CD4-positive, CD25-positive, alpha-beta regulatory T cell (primary cell): ENCODE measurements around the gene HTRA3. TPM values are rescaled to one million over a fixed set of nuclear protein-coding genes. Genes with fewer than 3 reads are reported as not detected.
A peak's percentile ranks its signal among the peaks of the same experiment; 100 is the strongest.

Experiments
- ATAC-seq, 2 donors: fragments of 150-1000 bp; cut with Tn5 transposase; one replicate each; pipeline ENCODE4 v1.10.0; 2021; ENCODE audit warnings: low read depth in 2 of 2, moderate number of reproducible peaks in 2 of 2, moderate library complexity in 1 of 2
- DNase-seq, 3 donors: peaks; one replicate each; pipeline versions ENCODE4 v3.0.0 to v3.0.0-alpha.2; 2012 to 2022; ENCODE audit warnings: mixed read lengths in 1 of 3
- H3K27ac ChIP-seq: one replicate; pipeline ENCODE4 v1.7.0; 2013; ENCODE audit warnings: mild to moderate bottlenecking, low read length; ENCODE audit not compliant: insufficient read depth, poor library complexity, severe bottlenecking
- H3K27me3 ChIP-seq: one replicate; pipeline ENCODE4 v1.7.0; 2013; ENCODE audit warnings: low read length; ENCODE audit not compliant: control insufficient read depth, insufficient read depth
- H3K36me3 ChIP-seq: one replicate; pipeline ENCODE4 v1.7.0; 2013; ENCODE audit warnings: mild to moderate bottlenecking, low read length, moderate library complexity; ENCODE audit not compliant: control insufficient read depth, insufficient read depth
- H3K4me1 ChIP-seq: 2 replicates; pipeline ENCODE4 v1.7.0; 2013; ENCODE audit warnings: mild to moderate bottlenecking, low read length; ENCODE audit not compliant: insufficient read depth, control insufficient read depth, poor library complexity, severe bottlenecking
- H3K4me3 ChIP-seq: one replicate; pipeline ENCODE4 v1.7.0; 2013; ENCODE audit warnings: low read depth, mild to moderate bottlenecking, low read length, moderate library complexity
- H3K9me3 ChIP-seq, 2 experiments: 1 replicate in 1 of 2; 2 replicates in 1 of 2; pipeline ENCODE4 v1.7.0; 2013; ENCODE audit warnings: low read length in 2 of 2, mild to moderate bottlenecking in 1 of 2, moderate library complexity in 1 of 2; ENCODE audit not compliant: control insufficient read depth in 2 of 2
- H3K27ac Mint-ChIP-seq, 3 donors: one replicate each; pipeline ENCODE4 v1.8.0; 2020 to 2022; ENCODE audit warnings: mild to moderate bottlenecking in 3 of 3, mixed read lengths in 3 of 3, moderate library complexity in 2 of 3
- H3K27me3 Mint-ChIP-seq: one replicate; pipeline ENCODE4 v1.8.0; 2022; ENCODE audit warnings: mild to moderate bottlenecking, mixed read lengths
- H3K36me3 Mint-ChIP-seq: one replicate; pipeline ENCODE4 v1.8.0; 2020; ENCODE audit warnings: mixed read lengths
- H3K4me1 Mint-ChIP-seq, 4 donors: one replicate each; pipeline ENCODE4 v1.8.0; 2020 to 2022; ENCODE audit warnings: mixed read lengths in 4 of 4, mild to moderate bottlenecking in 1 of 4
- H3K4me3 Mint-ChIP-seq, 4 donors: one replicate each; pipeline ENCODE4 v1.8.0; 2020 to 2022; ENCODE audit warnings: mild to moderate bottlenecking in 4 of 4, mixed read lengths in 4 of 4, moderate library complexity in 3 of 4
- H3K9me3 Mint-ChIP-seq, 7 donors: one replicate each; pipeline ENCODE4 v1.8.0; 2020 to 2022; ENCODE audit warnings: mixed read lengths in 7 of 7, mild to moderate bottlenecking in 3 of 7, moderate library complexity in 2 of 7
- polyA plus RNA-seq, 4 donors: library from polyadenylated mRNA; unstranded; fragments of 300-500 nt; fragmentation: Illumina TruSeq; gene quantifications; one replicate each; pipeline ENCODE4 v1.2.3, GENCODE V29; 2021
- total RNA-seq: library from RNA; stranded (reverse); gene quantifications from one replicate; pipeline ENCODE4 v1.2.3, GENCODE V29; 2022

The HTRA3 gene
- total and polyA plus RNA-seq, 5 donors from 2014 or later, result not detected

DNA sequence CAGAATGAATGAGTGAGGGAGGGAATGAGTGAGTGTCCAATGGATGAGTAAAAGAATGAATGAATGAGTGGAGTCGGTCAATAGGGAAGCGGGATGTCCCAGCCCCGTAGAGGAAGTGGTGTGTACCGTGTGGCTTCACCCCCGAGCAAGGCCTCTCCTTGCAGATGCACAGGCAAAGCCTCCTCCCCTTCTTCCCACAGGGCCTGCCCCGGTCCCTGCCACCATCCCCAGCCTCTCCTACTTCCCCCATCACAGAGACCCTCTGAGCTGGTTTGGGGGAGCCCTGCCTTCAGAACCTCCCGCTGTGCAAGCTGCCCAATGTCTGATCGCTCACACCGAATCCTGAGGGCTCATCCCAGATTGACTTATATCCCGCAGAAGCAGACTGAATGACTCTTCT, 13.6 kb downstream of the HTRA3 start:
- no peak for DNase-seq
- no peak overlapping the region for H3K4me3 Mint-ChIP-seq

GRCh38 chr4:8283631-8284121, 14.1 kb downstream of the HTRA3 start:
- Histone ChIP-seq H3K27me3 (no peaks in the 10 kb centered on the region), H3K9me3 (no peaks in the 10 kb centered on the region), H3K4me3 (no peak overlapping the region), H3K27ac (no peak overlapping the region), H3K4me1 (no peaks in the 10 kb centered on the region), H3K36me3 (no peaks in the 10 kb centered on the region)
- H3K36me3 Mint-ChIP-seq, result no peaks in the 10 kb centered on the region
- ATAC-seq, result no peak
- H3K27me3 Mint-ChIP-seq, result no peaks in the 10 kb centered on the region
- H3K27ac Mint-ChIP-seq, result no peak overlapping the region
- peaks cover 0 to 2% (median 0%) of the 10 kb centered on the region in 4 donors for H3K4me1 Mint-ChIP-seq
- DNase-seq, result no peak
- H3K9me3 Mint-ChIP-seq, result no peaks in the 10 kb centered on the region
- H3K4me3 Mint-ChIP-seq, result no peak overlapping the region

More for the DNA sequence above, 13.6 kb downstream of the HTRA3 start:
- H3K4me1 Mint-ChIP-seq, result peaks cover 0 to 2% (median 0%) of the 10 kb centered on the region in 4 donors
- Histone ChIP-seq H3K27ac (no peak overlapping the region), H3K36me3 (no peaks in the 10 kb centered on the region), H3K9me3 (no peaks in the 10 kb centered on the region), H3K4me1 (no peaks in the 10 kb centered on the region), H3K27me3 (no peaks in the 10 kb centered on the region), H3K4me3 (no peak overlapping the region)
- no peaks in the 10 kb centered on the region for H3K36me3 Mint-ChIP-seq
- no peak for ATAC-seq
- no peaks in the 10 kb centered on the region for H3K9me3 Mint-ChIP-seq
- no peaks in the 10 kb centered on the region for H3K27me3 Mint-ChIP-seq
- peak overlapping the region in 1 of 3 donors; percentile 27 for H3K27ac Mint-ChIP-seq

- H3K4me1 ChIP-seq, result no peaks in the 10 kb centered on the region
- H3K27me3 ChIP-seq, result no peaks in the 10 kb centered on the region
- no peak overlapping the region for H3K27ac ChIP-seq
- no peaks in the 10 kb centered on the region for H3K27me3 Mint-ChIP-seq
- no peak overlapping the region for H3K4me3 Mint-ChIP-seq
- H3K4me1 Mint-ChIP-seq, result peaks cover 0 to 2% (median 0%) of the 10 kb centered on the region in 4 donors
- H3K36me3 Mint-ChIP-seq, result no peaks in the 10 kb centered on the region
- no peak for DNase-seq
- ATAC-seq, result no peak
- no peak overlapping the region for H3K4me3 ChIP-seq
- H3K9me3 Mint-ChIP-seq, result no peaks in the 10 kb centered on the region
- no peak overlapping the region for H3K27ac Mint-ChIP-seq
- no peaks in the 10 kb centered on the region for H3K9me3 ChIP-seq
- no peaks in the 10 kb centered on the region for H3K36me3 ChIP-seq
These were observed 14.8 kb downstream of the HTRA3 start for GRCh38 chr4:8284391-8284790.

DNA sequence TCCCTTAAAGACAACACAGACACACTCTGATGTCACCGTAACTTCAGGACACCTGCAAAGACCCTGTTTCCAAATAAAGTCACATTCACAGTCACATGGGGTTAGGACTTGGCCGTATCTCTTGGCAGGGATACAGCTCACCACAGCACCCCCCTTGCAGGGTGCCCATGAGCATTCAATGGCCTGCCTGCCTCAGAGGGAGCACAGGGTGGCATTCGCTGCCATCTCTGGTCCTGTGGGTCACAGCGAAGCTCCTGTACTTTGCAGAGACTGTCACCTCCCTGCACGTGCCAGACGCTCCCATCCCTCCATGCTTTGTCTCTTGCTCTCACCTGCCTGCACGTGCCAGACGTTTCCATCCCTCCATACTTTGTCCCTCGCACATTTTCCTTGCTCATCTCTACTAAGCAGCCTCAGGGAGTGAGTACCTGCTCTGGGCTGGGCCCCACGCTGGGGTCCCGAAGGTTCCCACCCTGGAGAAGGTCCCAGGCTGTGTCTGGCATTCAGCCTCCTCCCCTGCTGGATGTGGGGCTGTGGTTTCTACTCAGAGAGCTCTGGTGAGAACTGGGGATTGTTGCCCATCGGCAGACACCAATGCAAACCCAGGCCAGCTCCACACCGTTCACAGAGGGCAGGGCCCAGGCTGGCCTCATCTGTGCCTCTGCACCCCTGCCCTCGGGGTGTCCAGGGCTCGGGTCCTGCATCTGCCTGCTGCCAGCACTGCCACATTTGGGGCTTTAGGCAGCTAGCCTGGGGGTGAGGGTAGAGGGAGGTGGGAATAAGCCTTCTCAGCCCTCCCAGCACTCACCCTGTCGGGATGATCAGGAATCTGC, 15.8 kb downstream of the HTRA3 start:
- H3K27ac Mint-ChIP-seq, result peak overlapping the region in 1 of 3 donors; percentile 67
- no peak for DNase-seq
- peaks cover 0 to 2% (median 0%) of the 10 kb centered on the region in 4 donors for H3K4me1 Mint-ChIP-seq
- H3K9me3 Mint-ChIP-seq, result no peaks in the 10 kb centered on the region
- no peaks in the 10 kb centered on the region for H3K9me3 ChIP-seq
- H3K4me3 ChIP-seq, result no peak overlapping the region
- ATAC-seq, result no peak
- H3K27me3 ChIP-seq, result no peaks in the 10 kb centered on the region
- no peaks in the 10 kb centered on the region for H3K36me3 ChIP-seq
- H3K27ac ChIP-seq, result no peak overlapping the region
- no peaks in the 10 kb centered on the region for H3K27me3 Mint-ChIP-seq
- no peak overlapping the region for H3K4me3 Mint-ChIP-seq
- H3K36me3 Mint-ChIP-seq, result no peaks in the 10 kb centered on the region
- no peaks in the 10 kb centered on the region for H3K4me1 ChIP-seq

DNA sequence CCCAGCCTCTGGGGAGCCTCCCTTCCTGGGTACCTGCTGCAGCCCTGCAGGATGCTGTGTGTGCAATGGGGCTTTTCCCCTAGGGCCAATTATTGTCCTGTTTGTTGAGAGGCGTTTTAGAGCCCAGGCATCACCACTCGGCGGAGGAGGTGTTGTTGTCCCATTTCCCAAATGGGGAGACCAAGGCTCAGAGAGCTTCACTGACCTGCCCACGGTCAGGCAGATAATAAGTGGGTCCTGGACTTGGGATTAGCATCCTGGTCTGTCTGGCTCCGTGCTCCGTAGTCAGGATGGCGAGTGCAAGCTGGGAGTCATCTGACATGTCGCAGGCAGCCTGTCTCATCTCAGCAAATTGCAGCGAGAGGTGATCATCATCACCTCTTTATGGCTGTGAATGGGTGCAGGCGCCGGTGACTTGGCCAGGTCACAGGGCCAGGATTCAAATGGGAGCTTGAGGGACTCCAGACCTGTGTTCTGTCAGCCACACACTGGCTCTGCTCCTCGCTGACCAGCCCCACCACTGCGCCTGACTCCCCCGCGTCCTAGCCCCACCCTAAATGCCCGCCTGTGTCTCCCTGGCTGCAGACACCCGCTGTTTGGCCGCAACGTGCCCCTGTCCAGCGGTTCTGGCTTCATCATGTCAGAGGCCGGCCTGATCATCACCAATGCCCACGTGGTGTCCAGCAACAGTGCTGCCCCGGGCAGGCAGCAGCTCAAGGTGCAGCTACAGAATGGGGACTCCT, 16.6 kb downstream of the HTRA3 start:
- no peak overlapping the region for H3K27ac Mint-ChIP-seq
- H3K36me3 ChIP-seq, result no peaks in the 10 kb centered on the region
- no peak for DNase-seq
- H3K27ac ChIP-seq, result no peak overlapping the region
- H3K9me3 ChIP-seq, result no peaks in the 10 kb centered on the region
- no peak overlapping the region for H3K4me3 ChIP-seq
- ATAC-seq, result no peak
- no peaks in the 10 kb centered on the region for H3K36me3 Mint-ChIP-seq
- H3K4me1 Mint-ChIP-seq, result peaks cover 0 to 2% (median 0%) of the 10 kb centered on the region in 4 donors
- H3K4me3 Mint-ChIP-seq, result no peak overlapping the region
- no peaks in the 10 kb centered on the region for H3K27me3 ChIP-seq
- no peaks in the 10 kb centered on the region for H3K9me3 Mint-ChIP-seq
- no peaks in the 10 kb centered on the region for H3K4me1 ChIP-seq
- no peaks in the 10 kb centered on the region for H3K27me3 Mint-ChIP-seq

DNA sequence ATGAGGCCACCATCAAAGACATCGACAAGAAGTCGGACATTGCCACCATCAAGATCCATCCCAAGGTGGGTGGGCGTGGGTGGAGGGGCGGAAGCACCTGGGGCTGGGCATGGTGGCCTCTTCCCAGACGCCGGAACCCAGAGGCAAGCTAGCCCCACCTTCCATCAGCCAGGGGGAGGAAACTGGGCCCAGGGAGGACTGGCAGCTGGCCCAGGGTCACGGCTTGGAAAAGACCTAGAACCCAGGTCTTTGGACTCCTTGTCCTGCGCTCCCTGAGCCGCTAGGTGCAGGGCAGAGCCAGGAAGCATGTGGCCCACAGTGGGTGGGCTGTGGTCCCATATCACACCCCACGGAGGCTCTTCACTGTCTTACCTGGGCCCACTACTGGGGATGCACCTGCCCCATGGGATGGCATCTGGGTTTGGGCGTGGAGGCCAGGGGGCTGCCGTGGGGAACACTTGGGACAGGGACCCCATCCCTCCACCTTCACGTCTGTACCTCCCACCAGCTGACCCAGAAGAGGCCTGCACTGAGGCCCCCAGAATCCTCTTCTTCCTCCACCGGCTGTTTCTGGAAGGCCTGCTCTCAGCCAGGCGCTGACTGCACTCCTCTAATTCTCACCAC, 17.3 kb downstream of the HTRA3 start:
- DNase-seq (no peak), ATAC-seq (no peak)
- Mint-ChIP-seq H3K27ac (no peak overlapping the region), H3K9me3 (no peaks in the 10 kb centered on the region), H3K36me3 (no peaks in the 10 kb centered on the region), H3K27me3 (no peaks in the 10 kb centered on the region), H3K4me1 (peaks cover 0 to 2% (median 0%) of the 10 kb centered on the region in 4 donors), H3K4me3 (no peak overlapping the region)
- Histone ChIP-seq H3K4me1 (no peaks in the 10 kb centered on the region), H3K4me3 (no peak overlapping the region), H3K27me3 (no peaks in the 10 kb centered on the region), H3K36me3 (no peaks in the 10 kb centered on the region), H3K9me3 (no peaks in the 10 kb centered on the region), H3K27ac (no peak overlapping the region)

- Mint-ChIP-seq H3K4me3 (no peak overlapping the region), H3K27me3 (no peaks in the 10 kb centered on the region), H3K36me3 (no peaks in the 10 kb centered on the region), H3K4me1 (peaks cover 0 to 2% (median 0%) of the 10 kb centered on the region in 4 donors), H3K27ac (no peak overlapping the region), H3K9me3 (no peaks in the 10 kb centered on the region)
- Histone ChIP-seq H3K36me3 (no peaks in the 10 kb centered on the region), H3K4me1 (no peaks in the 10 kb centered on the region), H3K27ac (no peak overlapping the region), H3K4me3 (no peak overlapping the region), H3K9me3 (no peaks in the 10 kb centered on the region), H3K27me3 (no peaks in the 10 kb centered on the region)
- ATAC-seq, result no peak
- no peak for DNase-seq
These were observed 18.1 kb downstream of the HTRA3 start for GRCh38 chr4:8287343-8288280.
